GM18519 (cell line): ENCODE results near the gene PTPN3.
"Not testable (repeated sequence)": the region's sequence is repeated elsewhere in the genome, so short reads cannot be mapped to it uniquely, and the experiment has no call there.

Experiments
- ATAC-seq: cut with Tn5 transposase; IDR thresholded peaks from one replicate; pipeline ENCODE4 v1.9.1; 2021; ENCODE audit warnings: mild to moderate bottlenecking, moderate library complexity; ENCODE audit not compliant: unreplicated experiment, low FRiP score

Gene PTPN3

DNA sequence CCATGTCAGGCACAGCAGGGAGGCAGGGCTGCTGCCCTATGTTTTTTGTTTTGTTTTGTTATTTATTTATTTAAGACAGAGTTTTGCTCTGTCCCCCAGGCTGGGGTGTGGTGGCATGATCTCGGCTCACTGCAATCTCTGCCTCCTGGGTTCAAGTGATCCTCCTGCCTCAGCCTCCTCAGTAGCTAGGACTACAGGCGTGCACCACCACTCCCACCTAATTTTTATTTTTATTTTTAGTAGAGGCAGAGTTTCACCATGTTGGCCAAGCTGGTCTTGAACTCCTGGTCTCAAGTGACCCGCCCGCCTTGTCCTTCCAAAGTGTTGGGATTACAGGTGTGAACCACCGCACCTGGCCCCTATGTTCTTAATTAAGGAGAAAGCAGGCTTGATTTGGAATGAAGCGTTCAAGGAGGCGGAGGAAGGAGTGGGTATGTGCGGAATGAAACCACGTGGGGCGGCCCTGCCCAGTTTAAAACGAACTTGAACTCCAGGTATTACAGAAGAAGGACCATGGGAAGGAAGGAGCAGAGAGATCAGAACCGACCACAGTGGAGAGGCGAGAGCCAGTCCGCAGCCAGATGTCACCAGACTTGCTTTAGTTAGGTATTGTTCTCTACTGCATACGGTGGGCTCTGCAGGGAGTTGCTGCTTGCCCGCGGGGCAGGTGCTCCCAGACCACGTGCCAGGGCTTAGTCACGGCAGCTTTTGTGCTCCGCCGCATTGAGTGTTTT lies 142.4 kb downstream of the PTPN3 start:
- ATAC-seq: no peak

DNA sequence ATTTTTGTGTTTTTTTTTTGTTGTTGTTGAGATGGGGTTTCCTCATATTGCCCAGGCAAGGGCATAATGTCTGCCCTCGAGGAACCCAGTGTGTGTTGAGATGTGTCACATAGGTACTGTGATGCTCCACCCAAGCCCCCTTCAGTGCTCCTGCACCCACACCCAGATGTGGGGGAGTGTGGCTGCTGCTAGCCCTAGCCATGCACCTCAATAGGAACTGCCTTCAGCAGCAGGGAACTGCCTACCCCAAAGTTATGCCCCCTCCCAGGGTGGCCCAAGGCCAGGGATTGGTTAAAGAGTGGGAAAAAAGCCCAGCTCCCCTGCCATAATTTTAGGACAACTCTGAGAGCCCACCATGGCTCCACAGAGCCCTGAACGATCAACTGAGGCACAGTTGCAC lies 143.9 kb downstream of the PTPN3 start:
- no peak for ATAC-seq

DNA sequence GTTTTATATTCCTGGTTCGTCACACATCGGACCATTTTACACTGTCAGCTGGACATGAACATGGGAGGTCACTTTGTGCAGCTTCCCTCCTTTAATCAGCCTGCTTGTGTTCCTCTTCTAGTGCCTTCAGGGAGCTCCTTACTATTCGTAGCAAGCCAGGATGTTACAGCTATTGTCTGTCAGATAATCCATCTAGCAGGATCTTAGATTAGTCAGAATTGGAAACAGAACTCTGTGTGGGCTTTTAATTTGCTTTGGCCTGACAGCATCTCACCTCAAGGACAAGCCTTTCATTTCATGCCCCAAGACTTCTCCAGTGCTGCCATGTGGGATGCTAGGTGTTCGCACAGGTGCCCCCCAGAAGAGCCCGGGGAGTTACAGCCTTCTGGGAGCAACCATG lies 147.1 kb downstream of the PTPN3 start:
- ATAC-seq: no peak

DNA sequence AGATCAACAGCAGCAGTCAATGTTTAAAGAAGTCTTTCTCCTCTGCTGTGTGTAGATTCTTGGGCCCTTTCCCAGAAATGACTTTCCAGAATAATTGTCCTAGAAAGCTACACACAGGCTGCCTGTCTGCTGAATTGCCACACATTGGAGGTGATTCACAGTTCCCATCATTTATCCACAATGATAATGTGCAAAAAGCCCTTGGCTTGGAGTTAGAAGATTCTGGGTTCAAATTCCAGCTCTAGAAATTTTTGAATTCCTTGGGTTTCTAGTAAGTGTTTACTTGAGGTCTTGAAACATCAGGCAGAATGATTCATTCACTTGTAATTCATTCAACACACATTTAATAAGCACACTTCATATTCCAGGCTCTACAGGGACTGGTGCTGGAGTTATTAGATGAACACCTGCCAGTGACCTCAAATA lies 148.7 kb downstream of the PTPN3 start:
- no peak for ATAC-seq

GRCh38 chr9:109346904-109347303 lies 151.2 kb downstream of the PTPN3 start:
- no peak for ATAC-seq

GRCh38 chr9:109344866-109345265 lies 153.2 kb downstream of the PTPN3 start:
- no peak for ATAC-seq

- no peak for ATAC-seq
These were observed 155.2 kb downstream of the PTPN3 start for GRCh38 chr9:109342878-109343277.

- ATAC-seq: no peak
These were observed 156.5 kb downstream of the PTPN3 start for GRCh38 chr9:109341561-109341960.

DNA sequence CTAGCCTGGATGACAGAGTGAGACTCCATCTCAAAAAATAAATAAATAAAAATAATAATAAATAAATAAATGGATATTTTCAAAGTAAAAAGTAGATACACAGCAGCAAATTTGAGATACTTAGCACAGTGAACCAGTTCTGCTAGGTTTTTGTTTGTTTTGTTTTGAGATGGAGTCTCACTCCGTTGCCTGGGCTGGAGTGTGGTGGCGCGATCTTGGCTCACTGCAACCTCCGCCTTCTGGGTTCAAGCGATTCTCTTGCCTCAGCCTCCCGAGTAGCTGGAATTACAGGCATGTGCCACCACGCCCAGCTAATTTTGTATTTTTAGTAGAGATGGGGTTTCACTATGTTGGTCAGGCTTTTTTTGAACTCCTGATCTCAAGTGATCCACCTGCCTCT lies 157.1 kb downstream of the PTPN3 start:
- not testable (repeated sequence) for ATAC-seq

- no peak for ATAC-seq
These were observed 161.7 kb downstream of the PTPN3 start for GRCh38 chr9:109336409-109336808.

DNA sequence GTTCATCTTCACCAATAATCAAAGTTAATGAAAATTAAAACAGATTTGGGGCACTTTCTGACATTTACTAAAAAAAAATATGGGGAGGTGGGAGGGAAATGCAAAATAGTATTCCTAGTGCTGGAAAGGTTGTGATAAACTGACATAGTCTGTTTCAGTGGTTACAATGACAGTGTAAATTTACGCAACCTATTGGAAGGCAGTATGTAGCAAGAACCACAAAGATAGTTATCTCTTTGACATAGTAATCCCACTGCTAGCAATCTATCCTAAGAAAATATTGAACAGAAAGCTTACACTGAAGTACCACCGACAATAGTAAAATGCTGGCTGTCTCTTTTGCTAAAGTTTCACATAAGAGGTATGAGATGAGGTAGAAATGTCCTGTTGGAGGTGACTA lies 162.2 kb downstream of the PTPN3 start:
- ATAC-seq: no peak

GRCh38 chr9:109335121-109335520 lies 163.0 kb downstream of the PTPN3 start:
- no peak for ATAC-seq

DNA sequence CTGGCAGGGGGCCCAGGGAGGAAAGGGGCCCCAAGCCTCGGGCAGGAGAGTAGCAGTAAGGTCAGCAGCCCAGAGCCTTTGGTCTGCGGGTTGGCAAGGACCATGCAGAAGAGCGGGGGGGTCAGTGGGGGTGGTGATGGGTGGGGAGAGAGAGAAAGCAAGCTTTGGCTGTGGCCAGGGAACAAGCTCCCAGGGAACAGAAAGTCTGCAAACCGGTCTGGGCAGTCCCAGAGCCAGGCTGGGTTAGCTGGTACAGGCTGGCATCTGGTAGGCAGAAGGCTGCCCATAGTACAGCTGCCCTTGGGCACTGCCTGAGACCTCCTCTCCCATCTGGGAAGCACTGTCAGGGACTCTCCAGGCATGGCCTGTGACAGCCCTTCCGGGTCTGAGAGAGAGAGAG lies 166.8 kb downstream of the PTPN3 start:
- no peak for ATAC-seq

GRCh38 chr9:109329638-109330258 lies 168.4 kb downstream of the PTPN3 start:
- ATAC-seq: no peak

GRCh38 chr9:109328978-109329637 lies 169.0 kb downstream of the PTPN3 start:
- no peak for ATAC-seq
